ENCODE measurements around the gene EXOSC3.

EXOSC3 gene

GRCh38 chr9:37732086-37732741 lies 52.6 kb downstream of the EXOSC3 start:
- peak; percentile 98 for DNase-seq

GRCh38 chr9:37730839-37731238 lies 54.0 kb downstream of the EXOSC3 start:
- no peak for DNase-seq

GRCh38 chr9:37730256-37730655 lies 54.6 kb downstream of the EXOSC3 start:
- no peak for DNase-seq

Measured in DMS 273 treated with DMSO at 0.1 percent for 48 hours (cell line).